NCI-H1930 (cell line): ENCODE data around the gene ERBB4.
A peak's percentile ranks its signal among the peaks of the same experiment; 100 is the strongest.
"Not testable (repeated sequence)": the region's sequence is repeated elsewhere in the genome, so short reads cannot be mapped to it uniquely, and the experiment has no call there.

Experiments used
- DNase-seq, 2 experiments: peaks; one replicate each; lab custom pipeline; 2025; lab: John Stamatoyannopoulos, UW

ERBB4 gene

GRCh38 chr2:212299943-212300342 lies 238.7 kb downstream of the ERBB4 start:
- DNase-seq = peak; percentile 51 to 61

- peak; percentile 3 to 21 for DNase-seq
These were observed 239.3 kb downstream of the ERBB4 start for GRCh38 chr2:212299333-212299732.

GRCh38 chr2:212295571-212295970 lies 243.0 kb downstream of the ERBB4 start:
- no peak for DNase-seq

- DNase-seq = no peak
These were observed 243.8 kb downstream of the ERBB4 start for GRCh38 chr2:212294816-212295215.

- no peak for DNase-seq
These were observed 249.3 kb downstream of the ERBB4 start for GRCh38 chr2:212289301-212289700.

GRCh38 chr2:212288308-212288707 lies 250.3 kb downstream of the ERBB4 start:
- no peak for DNase-seq

- DNase-seq = no peak
These were observed 254.4 kb downstream of the ERBB4 start for GRCh38 chr2:212284166-212284565.

- no peak for DNase-seq
These were observed 255.8 kb downstream of the ERBB4 start for GRCh38 chr2:212282671-212283261.

GRCh38 chr2:212276813-212277212 lies 261.8 kb downstream of the ERBB4 start:
- no peak for DNase-seq

- no peak for DNase-seq
These were observed 264.4 kb downstream of the ERBB4 start for GRCh38 chr2:212274215-212274614.

- no peak for DNase-seq
These were observed 267.0 kb downstream of the ERBB4 start for GRCh38 chr2:212271583-212271982.

GRCh38 chr2:212269005-212269404 lies 269.6 kb downstream of the ERBB4 start:
- DNase-seq = no peak

GRCh38 chr2:212266297-212266696 lies 272.3 kb downstream of the ERBB4 start:
- no peak for DNase-seq

- DNase-seq = no peak
These were observed 272.8 kb downstream of the ERBB4 start for GRCh38 chr2:212265777-212266176.

- no peak for DNase-seq
These were observed 274.4 kb downstream of the ERBB4 start for GRCh38 chr2:212264187-212264586.

GRCh38 chr2:212259226-212259625 lies 279.4 kb downstream of the ERBB4 start:
- no peak for DNase-seq

GRCh38 chr2:212254339-212254738 lies 284.3 kb downstream of the ERBB4 start:
- DNase-seq = no peak

GRCh38 chr2:212249451-212249850 lies 289.2 kb downstream of the ERBB4 start:
- DNase-seq = no peak

- DNase-seq = no peak
These were observed 292.7 kb downstream of the ERBB4 start for GRCh38 chr2:212245880-212246279.

GRCh38 chr2:212242724-212243123 lies 295.9 kb downstream of the ERBB4 start:
- no peak for DNase-seq

- DNase-seq = not testable (repeated sequence)
These were observed 300.4 kb downstream of the ERBB4 start for GRCh38 chr2:212238152-212238551.

GRCh38 chr2:212237350-212238095 lies 301.1 kb downstream of the ERBB4 start:
- no peak for DNase-seq

- no peak for DNase-seq
These were observed 309.8 kb downstream of the ERBB4 start for GRCh38 chr2:212228743-212229171.

GRCh38 chr2:212227755-212228154 lies 310.8 kb downstream of the ERBB4 start:
- no peak for DNase-seq
